H9 (cell line): ENCODE measurements around the gene TUBA3E. TPM values are rescaled to one million over a fixed set of nuclear protein-coding genes. Genes with fewer than 3 reads are reported as not detected.

Experiments
- DNase-seq: peaks from one replicate; pipeline ENCODE4 v3.0.0-alpha.2; 2017
- H2AFZ ChIP-seq: one replicate; pipeline ENCODE4 v1.6.1; 2013; ENCODE audit warnings: mild to moderate bottlenecking, low read length, control low read depth, moderate library complexity
- H2AK5ac ChIP-seq: 2 replicates; pipeline ENCODE4 v1.6.1; 2013; ENCODE audit warnings: low read length, control low read depth, mixed read lengths; ENCODE audit not compliant: insufficient read length
- H2BK120ac ChIP-seq: one replicate; pipeline ENCODE4 v1.6.1; 2013; ENCODE audit warnings: low read depth, mild to moderate bottlenecking, low read length, control low read depth, inconsistent platforms; ENCODE audit not compliant: poor library complexity, severe bottlenecking
- H2BK12ac ChIP-seq: 2 replicates; pipeline ENCODE4 v1.6.1; 2013; ENCODE audit warnings: low read length, control low read depth, mixed read lengths, low read depth; ENCODE audit not compliant: insufficient read length
- H2BK15ac ChIP-seq: 2 replicates; pipeline ENCODE4 v1.6.1; 2013; ENCODE audit warnings: low read depth, low read length, control low read depth
- H2BK20ac ChIP-seq: one replicate; pipeline ENCODE4 v1.6.1; 2013; ENCODE audit warnings: low read depth, mild to moderate bottlenecking, low read length, control low read depth, inconsistent platforms; ENCODE audit not compliant: poor library complexity, severe bottlenecking
- H2BK5ac ChIP-seq: 2 replicates; pipeline ENCODE4 v1.6.1; 2013; ENCODE audit warnings: low read length, control low read depth, mixed read lengths; ENCODE audit not compliant: insufficient read length
- H3K14ac ChIP-seq: 2 replicates; pipeline ENCODE4 v1.6.1; 2013; ENCODE audit warnings: low read length, control low read depth; ENCODE audit not compliant: insufficient read depth
- H3K18ac ChIP-seq: 2 replicates; pipeline ENCODE4 v1.6.1; 2013; ENCODE audit warnings: low read depth, mild to moderate bottlenecking, mixed read lengths, low read length, control low read depth; ENCODE audit not compliant: insufficient read length
- H3K23ac ChIP-seq: 2 replicates; pipeline ENCODE4 v1.6.1; 2013; ENCODE audit warnings: low read length, control low read depth, mixed read lengths, low read depth; ENCODE audit not compliant: insufficient read length
- H3K23me2 ChIP-seq: 2 replicates; pipeline ENCODE4 v1.6.1; 2013; ENCODE audit warnings: low read depth, mild to moderate bottlenecking, mixed read lengths, low read length, control low read depth; ENCODE audit not compliant: insufficient read length, poor library complexity, severe bottlenecking
- H3K27ac ChIP-seq: 2 replicates; pipeline ENCODE4 v1.5.1; 2013; ENCODE audit warnings: low read length, control low read depth, mixed read lengths, low read depth; ENCODE audit not compliant: insufficient read length
- H3K27me3 ChIP-seq: 2 replicates; pipeline ENCODE4 v1.6.1; 2013; ENCODE audit warnings: low read length, control low read depth, inconsistent platforms; ENCODE audit not compliant: insufficient read depth
- H3K4ac ChIP-seq: 2 replicates; pipeline ENCODE4 v1.6.1; 2013; ENCODE audit warnings: low read depth, mild to moderate bottlenecking, control low read depth, inconsistent platforms, low read length, moderate library complexity
- H3K4me1 ChIP-seq: 2 replicates; pipeline ENCODE4 v1.6.1; 2013; ENCODE audit warnings: low read length, control low read depth, inconsistent platforms; ENCODE audit not compliant: insufficient read depth
- H3K4me2 ChIP-seq: 2 replicates; pipeline ENCODE4 v1.6.1; 2013; ENCODE audit warnings: low read length, control low read depth, mixed read lengths; ENCODE audit not compliant: insufficient read length, insufficient read depth
- H3K56ac ChIP-seq: 2 replicates; pipeline ENCODE4 v1.6.1; 2013; ENCODE audit warnings: low read depth, mild to moderate bottlenecking, mixed read lengths, low read length, control low read depth; ENCODE audit not compliant: insufficient read length
- H3K79me1 ChIP-seq: 2 replicates; pipeline ENCODE4 v1.6.1; 2013; ENCODE audit warnings: low read depth, mild to moderate bottlenecking, moderate library complexity, low read length, control low read depth, inconsistent platforms; ENCODE audit not compliant: insufficient read depth, poor library complexity, severe bottlenecking
- H3K79me2 ChIP-seq: 2 replicates; pipeline ENCODE4 v1.6.1; 2013; ENCODE audit warnings: low read length, control low read depth, inconsistent platforms; ENCODE audit not compliant: insufficient read depth
- H3K9ac ChIP-seq: 2 replicates; pipeline ENCODE4 v1.6.1; 2013; ENCODE audit warnings: low read length, control low read depth, mixed read lengths; ENCODE audit not compliant: insufficient read length; ENCODE audit errors: extremely low read depth
- H3K9me3 ChIP-seq: one replicate; pipeline ENCODE4 v1.6.1; 2013; ENCODE audit warnings: low read depth, low read length, inconsistent platforms; ENCODE audit not compliant: control insufficient read depth
- H3T11ph ChIP-seq: one replicate; pipeline ENCODE4 v1.6.1; 2013; ENCODE audit warnings: mild to moderate bottlenecking, low read length, control low read depth, inconsistent platforms
- H4K20me1 ChIP-seq: one replicate; pipeline ENCODE4 v1.6.1; 2013; ENCODE audit not compliant: control insufficient read depth, insufficient read length, insufficient read depth
- H4K5ac ChIP-seq: 2 replicates; pipeline ENCODE4 v1.6.1; 2013; ENCODE audit warnings: low read depth, mild to moderate bottlenecking, mixed read lengths, low read length, control low read depth; ENCODE audit not compliant: insufficient read length
- H4K8ac ChIP-seq: replicated peaks from 2 replicates; pipeline ENCODE4 v1.6.1; 2013; ENCODE audit warnings: low read length, control low read depth, mixed read lengths, low read depth; ENCODE audit not compliant: insufficient read length
- H4K91ac ChIP-seq: 2 replicates; pipeline ENCODE4 v1.6.1; 2013; ENCODE audit warnings: low read depth, mild to moderate bottlenecking, moderate library complexity, mixed read lengths, low read length, control low read depth; ENCODE audit not compliant: insufficient read length
- H3K27ac Mint-ChIP-seq, 3 experiments: 2 replicates in 2 of 3; 3 replicates in 1 of 3; pipeline ENCODE4 v1.8.0; 2020 to 2021; ENCODE audit warnings: mixed read lengths in 3 of 3, mild to moderate bottlenecking in 1 of 3, moderate library complexity in 1 of 3
- H3K27me3 Mint-ChIP-seq: 2 replicates; pipeline ENCODE4 v1.8.0; 2021; ENCODE audit warnings: low read depth, mild to moderate bottlenecking, moderate library complexity, mixed read lengths
- H3K36me3 Mint-ChIP-seq, 3 experiments: 2 replicates in 2 of 3; 3 replicates in 1 of 3; pipeline ENCODE4 v1.8.0; 2020 to 2021; ENCODE audit warnings: low read depth in 3 of 3, mixed read lengths in 3 of 3; ENCODE audit not compliant: insufficient read depth in 1 of 3
- H3K4me1 Mint-ChIP-seq, 2 experiments: 2 replicates each; pipeline ENCODE4 v1.8.0; 2020; ENCODE audit warnings: mixed read lengths in 2 of 2
- H3K4me3 Mint-ChIP-seq, 2 experiments: 2 replicates in 1 of 2; 3 replicates in 1 of 2; pipeline ENCODE4 v1.8.0; 2020 to 2021; ENCODE audit warnings: mild to moderate bottlenecking in 2 of 2, mixed read lengths in 2 of 2, moderate library complexity in 1 of 2
- H3K9me3 Mint-ChIP-seq, 2 experiments: 2 replicates in 1 of 2; 3 replicates in 1 of 2; pipeline ENCODE4 v1.8.0; 2020; ENCODE audit warnings: mild to moderate bottlenecking in 2 of 2, mixed read lengths in 2 of 2, moderate library complexity in 1 of 2
- CTCF ChIP-seq: fragments of 200-600 bp; sonication (generic); conservative IDR thresholded peaks from 3 replicates; pipeline ENCODE4 v1.8.0; 2021; ENCODE audit warnings: antibody characterized with exemption, mild to moderate bottlenecking
- WGBS: extraction: QIAGEN DNeasy Blood & Tissue Kit; methylation state at CpG from one replicate; pipeline ENCODE4 v1.1.7; 2013; ENCODE audit warnings: missing lambda C conversion rate, low lambda C conversion rate, mixed read lengths; ENCODE audit not compliant: insufficient read length; ENCODE audit errors: extremely low coverage; 5-methylcytosine and 5-hydroxymethylcytosine counted together
- total RNA-seq: library from RNA; stranded (reverse); gene quantifications from 2 replicates; pipeline ENCODE4 v1.2.1, GENCODE V29; 2021

The TUBA3E gene
- total RNA-seq, 1 experiment from 2014 or later, result 0.26 TPM

- no peak overlapping the region for H3K14ac ChIP-seq
- no peak overlapping the region for H3T11ph ChIP-seq
- H3K4me3 Mint-ChIP-seq, result no peak overlapping the region
- DNase-seq, result no peak
- no peak overlapping the region for H2AFZ ChIP-seq
- H3K23ac ChIP-seq, result no peak overlapping the region
- peaks cover 0 to 2% of the 10 kb centered on the region in 2 experiments; a peak in 1 of 4 replicates for H3K4me1 Mint-ChIP-seq
- WGBS, result no CpG with 5 or more reads among the region's 2 CpGs
- no peaks in the 10 kb centered on the region for H3K27me3 ChIP-seq
- no peak for TF ChIP-seq CTCF
- no peak overlapping the region for H3K9ac ChIP-seq
- no peak overlapping the region for H3K56ac ChIP-seq
- no peaks in the 10 kb centered on the region for H3K9me3 Mint-ChIP-seq
- no peak overlapping the region for H2BK5ac ChIP-seq
- H3K79me1 ChIP-seq, result no peaks in the 10 kb centered on the region
- H3K79me2 ChIP-seq, result no peaks in the 10 kb centered on the region
- no peak overlapping the region for H3K27ac Mint-ChIP-seq
- H3K36me3 Mint-ChIP-seq, result no peaks in the 10 kb centered on the region
- no peaks in the 10 kb centered on the region for H3K4me1 ChIP-seq
- no peak overlapping the region for H2BK15ac ChIP-seq
- no peaks in the 10 kb centered on the region for H3K23me2 ChIP-seq
- peaks cover 8% of the 10 kb centered on the region for H3K27me3 Mint-ChIP-seq
- no peak overlapping the region for H2BK120ac ChIP-seq
- H2BK20ac ChIP-seq, result no peak overlapping the region
- H3K27ac ChIP-seq, result no peak overlapping the region
- H3K4ac ChIP-seq, result no peak overlapping the region
- no peak overlapping the region for H3K4me2 ChIP-seq
- H2BK12ac ChIP-seq, result no peak overlapping the region
- H4K20me1 ChIP-seq, result no peaks in the 10 kb centered on the region
- H3K18ac ChIP-seq, result no peak overlapping the region
- no peak overlapping the region for H4K91ac ChIP-seq
- no peak overlapping the region for H4K5ac ChIP-seq
- no peaks in the 10 kb centered on the region for H3K9me3 ChIP-seq
- H2AK5ac ChIP-seq, result no peak overlapping the region
- H4K8ac ChIP-seq, result no peak overlapping the region
Measured at GRCh38 chr2:130243359-130243758, 45.1 kb upstream of the TUBA3E start.
